GM19468 (cell line): ENCODE results near the gene LAMC3.
A peak's percentile ranks its signal among the peaks of the same experiment; 100 is the strongest.
"Not testable (repeated sequence)": the region's sequence is repeated elsewhere in the genome, so short reads cannot be mapped to it uniquely, and the experiment has no call there.

ENCODE experiments used
- ATAC-seq: cut with Tn5 transposase; IDR thresholded peaks from one replicate; pipeline ENCODE4 v1.9.1; 2021; ENCODE audit warnings: mild to moderate bottlenecking, moderate library complexity, moderate number of reproducible peaks; ENCODE audit not compliant: unreplicated experiment; ENCODE audit errors: extremely low read depth

LAMC3 gene

DNA sequence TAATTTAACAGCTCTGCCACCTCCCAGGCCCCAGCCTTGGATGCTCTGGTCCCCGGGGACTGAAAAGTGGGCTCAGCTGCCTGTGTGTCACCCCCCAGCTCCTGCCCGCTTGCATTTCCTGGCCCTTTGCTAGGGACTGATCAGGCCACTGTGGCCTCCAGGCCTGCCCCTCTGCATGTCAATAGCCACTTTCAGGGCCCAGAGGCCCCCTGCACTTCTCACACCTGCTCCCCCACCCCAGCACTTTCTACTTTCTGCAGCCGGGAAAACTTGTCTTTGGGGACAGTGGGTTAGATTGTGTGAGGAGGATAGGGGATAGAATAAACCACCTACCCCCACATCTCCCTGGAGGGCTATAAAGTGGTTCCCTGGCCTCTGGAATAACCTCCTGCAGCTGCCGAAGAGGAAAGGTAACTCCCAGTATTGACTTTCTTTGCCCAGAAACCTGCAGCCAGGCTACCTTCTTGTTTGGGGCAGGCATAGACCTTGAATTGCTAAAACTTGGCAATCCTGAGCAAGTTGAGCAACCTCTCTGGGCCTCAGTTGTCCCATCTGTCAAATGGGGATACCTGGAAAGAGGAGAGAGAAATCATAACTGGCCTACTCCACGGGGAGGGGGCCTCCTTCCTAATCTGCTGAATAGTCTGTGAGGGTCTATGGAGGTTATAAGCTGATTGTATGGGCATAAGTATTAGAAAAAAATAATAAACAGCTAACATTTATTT, 95.2 kb downstream of the LAMC3 start:
- no peak for ATAC-seq

- ATAC-seq, result no peak
These were observed 97.0 kb downstream of the LAMC3 start for GRCh38 chr9:131105952-131106351.

GRCh38 chr9:131107760-131108159, 98.8 kb downstream of the LAMC3 start:
- ATAC-seq, result no peak

- no peak for ATAC-seq
These were observed 102.3 kb downstream of the LAMC3 start for GRCh38 chr9:131111186-131111853.

DNA sequence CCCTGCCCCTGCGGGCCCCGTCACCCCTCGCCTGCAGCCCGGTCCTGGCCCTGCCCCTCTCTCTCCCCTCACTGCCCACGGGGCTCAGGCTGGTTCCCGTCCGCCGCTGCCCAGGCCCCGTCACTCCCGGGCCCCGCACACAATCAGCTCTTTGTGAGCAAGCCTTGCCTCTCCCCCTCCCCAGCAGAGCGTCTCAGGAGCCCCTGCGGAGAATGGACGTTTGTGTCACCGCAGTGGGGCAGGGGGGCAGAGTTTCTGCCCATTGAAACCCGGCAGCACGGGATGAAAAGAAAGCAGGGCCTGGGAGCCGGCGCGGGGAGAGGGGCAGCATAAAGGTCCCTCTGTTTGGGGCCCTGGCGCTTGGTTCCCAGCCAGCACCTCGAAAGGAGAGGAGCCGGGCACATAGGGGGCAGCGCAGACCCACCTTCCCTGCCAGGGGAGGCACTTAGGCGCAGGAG, 102.9 kb downstream of the LAMC3 start:
- no peak for ATAC-seq

GRCh38 chr9:131112374-131113154, 103.6 kb downstream of the LAMC3 start:
- ATAC-seq, result no peak

GRCh38 chr9:131113655-131114054, 104.7 kb downstream of the LAMC3 start:
- ATAC-seq, result no peak

- ATAC-seq, result no peak
These were observed 105.1 kb downstream of the LAMC3 start for GRCh38 chr9:131114084-131114535.

DNA sequence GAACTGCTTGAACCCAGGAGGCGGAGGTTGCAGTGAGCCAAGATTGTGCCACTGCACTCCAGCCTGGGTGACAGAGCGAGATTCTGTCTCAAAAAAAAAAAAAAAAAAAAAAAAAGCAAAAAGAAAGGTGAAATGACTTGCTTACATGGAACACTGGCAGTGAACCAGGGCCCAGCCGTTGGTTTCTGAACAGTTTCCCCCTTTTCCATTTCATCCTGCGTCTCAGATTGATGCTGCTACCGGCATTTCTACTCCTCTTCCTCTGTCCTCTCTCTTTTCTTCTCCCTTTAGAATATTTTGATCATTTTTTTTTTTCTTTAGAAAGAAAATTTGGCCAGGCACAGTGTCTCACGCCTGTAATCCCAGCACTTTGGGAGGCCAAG, 106.4 kb downstream of the LAMC3 start:
- not testable (repeated sequence) for ATAC-seq

DNA sequence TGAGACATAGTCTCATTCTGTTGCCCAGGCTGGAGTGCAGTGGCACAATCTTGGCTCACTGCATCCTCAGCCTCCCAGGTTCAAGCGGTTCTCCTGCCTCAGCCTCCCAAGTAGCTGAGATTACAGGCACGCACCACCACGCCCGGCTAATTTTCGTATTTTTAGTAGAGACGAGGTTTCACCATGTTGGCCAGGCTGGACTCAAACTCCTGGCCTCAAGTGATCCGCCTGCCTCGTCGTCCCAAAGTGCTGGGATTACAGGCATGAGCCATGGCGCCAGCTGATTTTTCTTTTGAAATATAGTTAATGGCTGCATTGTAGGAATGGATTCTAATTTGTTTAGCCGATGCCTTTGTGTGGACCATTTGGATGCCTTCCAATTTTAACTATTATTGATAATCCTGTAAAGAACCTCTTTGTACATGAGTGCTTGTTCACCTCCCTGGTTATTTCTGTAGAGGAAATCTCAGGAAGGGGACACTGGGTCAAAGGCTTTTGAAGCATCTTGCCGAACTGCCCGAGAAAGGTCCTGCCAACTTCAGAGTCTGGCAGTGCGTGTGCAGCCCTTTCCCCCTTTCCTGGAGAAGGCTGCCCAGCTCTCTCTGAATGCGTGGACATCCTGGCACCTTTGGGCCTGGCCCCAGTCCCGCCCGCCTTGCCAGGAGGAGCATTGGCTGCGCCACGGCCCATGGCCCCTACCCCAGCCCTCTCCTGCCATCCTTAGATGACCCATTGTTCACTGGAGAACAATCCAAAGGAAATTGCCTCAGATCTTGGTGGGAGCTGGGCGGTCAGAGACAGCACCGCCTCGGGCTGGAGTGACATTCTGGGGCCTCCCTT, 107.5 kb downstream of the LAMC3 start:
- no peak for ATAC-seq

GRCh38 chr9:131117121-131117761, 108.3 kb downstream of the LAMC3 start:
- ATAC-seq, result no peak

GRCh38 chr9:131117762-131118145, 108.8 kb downstream of the LAMC3 start:
- ATAC-seq, result no peak

GRCh38 chr9:131119600-131119999, 110.6 kb downstream of the LAMC3 start:
- no peak for ATAC-seq

DNA sequence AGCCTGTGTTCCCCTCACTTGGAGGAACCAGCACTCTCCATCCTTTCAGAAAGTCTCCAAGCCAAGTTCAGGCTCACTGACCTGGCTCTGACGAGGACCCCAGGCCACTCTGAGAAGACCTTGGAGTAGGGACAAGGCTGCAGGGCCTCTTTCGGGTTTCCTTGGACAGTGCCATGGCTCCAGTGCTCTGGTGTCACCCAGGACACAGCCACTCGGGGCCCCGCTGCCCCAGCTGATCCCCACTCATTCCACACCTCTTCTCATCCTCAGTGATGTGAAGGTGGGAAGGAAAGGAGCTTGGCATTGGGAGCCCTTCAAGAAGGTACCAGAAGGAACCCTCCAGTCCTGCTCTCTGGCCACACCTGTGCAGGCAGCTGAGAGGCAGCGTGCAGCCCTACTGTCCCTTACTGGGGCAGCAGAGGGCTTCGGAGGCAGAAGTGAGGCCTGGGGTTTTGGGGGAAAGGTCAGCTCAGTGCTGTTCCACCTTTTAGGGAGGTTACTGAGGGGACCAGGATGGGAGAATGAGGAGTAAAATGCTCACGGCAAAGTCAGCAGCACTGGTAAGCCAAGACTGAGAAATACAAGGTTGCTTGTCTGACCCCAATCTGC, 111.8 kb downstream of the LAMC3 start:
- ATAC-seq, result no peak

DNA sequence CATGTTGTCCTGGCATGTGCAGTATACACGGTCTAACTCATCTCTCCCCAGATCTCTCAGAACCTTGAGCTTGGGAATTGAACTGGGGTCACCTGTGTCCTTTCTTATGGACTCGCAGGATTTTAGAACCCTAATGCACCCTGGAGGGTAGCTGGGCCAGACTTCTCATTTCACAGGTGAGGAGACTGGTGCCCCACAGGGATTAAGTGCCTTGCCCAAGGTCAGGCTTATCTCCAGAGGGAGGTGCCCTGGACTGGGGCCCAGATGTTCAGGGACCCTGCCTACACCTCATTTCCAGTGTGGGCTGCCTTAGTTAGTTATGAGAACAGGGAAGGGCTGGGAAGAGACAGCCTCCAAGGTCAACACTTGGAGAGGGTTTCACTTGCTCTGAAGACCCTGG, 112.4 kb downstream of the LAMC3 start:
- no peak for ATAC-seq

DNA sequence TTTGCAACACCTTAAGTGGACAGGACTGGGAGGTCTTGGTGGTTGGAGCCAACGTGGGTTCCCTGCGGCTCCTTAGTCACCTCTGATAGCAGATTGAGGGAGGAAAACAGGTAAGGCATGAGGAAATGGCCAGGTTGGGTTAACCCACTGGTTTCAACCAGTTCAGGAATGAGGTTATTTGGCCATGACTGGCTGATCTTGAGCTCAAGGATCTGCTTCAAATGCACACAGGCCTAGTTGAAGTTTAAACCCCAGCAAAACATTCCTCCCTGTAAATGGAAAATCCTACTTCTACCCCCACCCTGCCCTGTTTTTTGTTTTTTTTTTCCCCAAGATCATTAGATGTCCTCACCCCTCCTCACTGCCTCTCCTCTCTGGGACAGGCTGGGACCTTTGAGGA, 113.2 kb downstream of the LAMC3 start:
- ATAC-seq, result no peak

DNA sequence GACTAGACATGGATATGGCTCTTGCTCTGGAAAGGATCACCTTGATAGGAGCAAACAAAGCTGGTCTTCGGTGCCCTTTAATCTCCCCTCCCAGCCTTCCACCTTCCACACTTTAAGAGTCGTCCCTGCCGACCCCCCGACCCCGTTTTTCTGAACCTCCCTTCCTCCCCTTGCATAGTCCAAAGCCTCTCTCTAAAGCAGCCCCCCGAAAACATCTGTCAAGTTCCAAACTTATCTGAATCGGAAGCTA, 116.0 kb downstream of the LAMC3 start:
- no peak for ATAC-seq

DNA sequence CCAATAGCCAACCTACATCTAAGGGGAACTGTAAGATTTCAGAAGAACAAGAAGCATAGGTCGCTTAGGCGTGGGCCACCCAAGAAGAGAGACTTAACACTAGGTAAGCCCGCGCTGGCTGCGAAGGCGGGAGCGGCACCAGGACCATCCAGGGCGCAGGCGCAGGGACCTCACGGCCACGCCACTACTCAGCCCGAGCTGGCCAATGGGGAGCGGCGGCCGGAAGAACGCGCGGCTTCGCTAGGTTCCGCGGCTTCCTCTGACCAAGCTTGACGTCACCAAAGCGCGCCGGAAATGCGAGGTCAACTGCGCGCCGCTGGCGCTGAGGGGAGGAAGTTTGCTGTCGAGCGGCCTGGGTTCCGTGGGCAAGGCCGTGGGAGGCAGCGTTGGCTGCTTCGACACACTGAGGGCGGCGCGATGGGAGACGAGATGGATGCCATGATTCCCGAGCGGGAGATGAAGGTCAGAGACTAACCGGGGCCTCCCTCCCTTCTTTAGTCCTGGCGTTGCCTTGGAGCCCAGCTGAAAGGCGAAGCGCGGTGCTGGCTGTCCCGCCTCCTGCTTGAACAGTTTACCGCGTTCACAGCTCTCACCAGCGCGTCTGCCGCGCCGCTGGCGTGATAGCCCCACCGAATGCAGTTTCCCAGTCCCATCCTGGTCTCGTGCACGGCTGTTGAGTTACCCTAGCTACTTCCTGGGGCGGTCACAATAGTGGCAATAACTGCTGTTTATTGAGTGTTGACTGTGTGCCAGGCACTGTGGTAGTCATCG, 116.5 kb downstream of the LAMC3 start, which contains the start of gene NUP214:
Gene NUP214, plus strand, starts transcription at position 299 of the 771 bp plus-strand sequence. Its CDS starts 119 bp downstream, at position 418.
- peak; percentile 86 for ATAC-seq

DNA sequence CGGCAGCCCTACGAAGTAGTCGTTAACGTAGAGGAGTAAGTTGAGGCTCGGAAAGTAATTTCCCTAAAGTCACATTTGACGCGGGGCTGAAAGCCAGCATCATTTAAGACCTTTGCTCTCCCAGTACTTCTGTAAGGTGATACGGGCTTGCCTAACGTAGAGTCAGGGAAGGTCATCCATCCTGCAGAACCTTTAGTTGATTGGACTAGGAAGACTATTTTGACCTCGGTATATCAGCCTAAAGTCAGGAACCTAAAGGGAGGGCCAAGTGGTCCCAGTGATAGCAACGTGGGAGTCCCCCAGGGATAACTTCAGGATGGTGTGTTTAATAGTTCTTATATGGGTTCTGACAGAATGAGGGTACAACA, 117.1 kb downstream of the LAMC3 start:
- ATAC-seq, result no peak
